GM23338 (cell line): ENCODE data around the gene CLEC3B. TPM values are rescaled to one million over a fixed set of nuclear protein-coding genes. Genes with fewer than 3 reads are reported as not detected.

Experiments
- ATAC-seq: fragments of 200-7000 bp; cut with Tn5 transposase; 3 replicates; pipeline ENCODE4 v1.9.1; 2020
- DNase-seq: peaks from one replicate; pipeline ENCODE4 v3.0.0-alpha.2; 2015; ENCODE audit warnings: low spot score
- H2AFZ ChIP-seq: fragments of 200-600 bp; sonication (generic); 2 replicates; pipeline ENCODE4 v1.8.0; 2016; ENCODE audit warnings: antibody characterized with exemption, mild to moderate bottlenecking, moderate library complexity
- H3F3A ChIP-seq: fragments of 200-600 bp; sonication (generic); replicated peaks from 2 replicates; pipeline ENCODE4 v1.8.0; 2017; ENCODE audit warnings: antibody characterized with exemption, mixed run types, low read depth
- H3K27ac ChIP-seq: fragments of 200-600 bp; sonication (generic); 2 replicates; pipeline ENCODE4 v1.6.1; 2016; ENCODE audit warnings: low read depth
- H3K27me3 ChIP-seq: fragments of 200-600 bp; sonication (generic); 2 replicates; pipeline ENCODE4 v1.8.0; 2016; ENCODE audit warnings: mild to moderate bottlenecking, mixed run types, moderate library complexity; ENCODE audit not compliant: insufficient read depth
- H3K36me3 ChIP-seq: fragments of 200-600 bp; sonication (generic); 2 replicates; pipeline ENCODE4 v1.8.0; 2016; ENCODE audit warnings: mild to moderate bottlenecking; ENCODE audit not compliant: insufficient read depth
- H3K4me1 ChIP-seq: fragments of 200-600 bp; sonication (generic); 2 replicates; pipeline ENCODE4 v1.8.0; 2016; ENCODE audit warnings: mild to moderate bottlenecking, moderate library complexity; ENCODE audit not compliant: insufficient read depth
- H3K4me2 ChIP-seq: fragments of 200-600 bp; sonication (generic); 2 replicates; pipeline ENCODE4 v1.7.1; 2017; ENCODE audit warnings: mixed run types
- H3K4me3 ChIP-seq: fragments of 200-600 bp; sonication (generic); 2 replicates; pipeline ENCODE4 v1.6.1; 2016; ENCODE audit warnings: mixed run types
- H3K79me2 ChIP-seq: fragments of 200-600 bp; sonication (generic); replicated peaks from 2 replicates; pipeline ENCODE4 v1.8.0; 2017; ENCODE audit warnings: mild to moderate bottlenecking; ENCODE audit not compliant: insufficient read depth
- H3K9me2 ChIP-seq: fragments of 200-600 bp; sonication (generic); 2 replicates; pipeline ENCODE4 v1.8.0; 2017; ENCODE audit not compliant: insufficient read depth
- H4K20me1 ChIP-seq: fragments of 200-600 bp; sonication (generic); replicated peaks from 2 replicates; pipeline ENCODE4 v1.8.0; 2017; ENCODE audit warnings: mild to moderate bottlenecking; ENCODE audit not compliant: insufficient read depth
- H3K27ac Mint-ChIP-seq: 2 replicates; pipeline ENCODE4 v1.8.0; 2020; ENCODE audit warnings: inconsistent platforms, mild to moderate bottlenecking, moderate library complexity, mixed read lengths
- H3K27me3 Mint-ChIP-seq: 3 replicates; pipeline ENCODE4 v1.8.0; 2022; ENCODE audit warnings: low read depth, mild to moderate bottlenecking, moderate library complexity, mixed read lengths, inconsistent platforms; ENCODE audit not compliant: insufficient read depth, poor library complexity
- H3K36me3 Mint-ChIP-seq: 3 replicates; pipeline ENCODE4 v1.8.0; 2021; ENCODE audit warnings: low read depth, mild to moderate bottlenecking, inconsistent platforms, moderate library complexity, mixed read lengths
- H3K4me1 Mint-ChIP-seq: 3 replicates; pipeline ENCODE4 v1.8.0; 2020; ENCODE audit warnings: mild to moderate bottlenecking, inconsistent platforms, mixed read lengths
- H3K4me3 Mint-ChIP-seq: 3 replicates; pipeline ENCODE4 v1.8.0; 2021; ENCODE audit warnings: moderate library complexity, mild to moderate bottlenecking, inconsistent platforms, mixed read lengths
- H3K9me3 Mint-ChIP-seq: 3 replicates; pipeline ENCODE4 v1.8.0; 2020; ENCODE audit warnings: moderate library complexity, mild to moderate bottlenecking, inconsistent platforms, mixed read lengths
- CREB1 ChIP-seq: fragments of 250-450 bp; sonication (Bioruptor Pico); IDR thresholded peaks from 2 replicates; pipeline ENCODE4 v1.5.0; 2020; ENCODE audit warnings: low read depth, mild to moderate bottlenecking, moderate library complexity
- CTCF ChIP-seq, 2 experiments: fragments of 200-600 bp in 1 of 2; sonication (generic) in 1 of 2; conservative IDR thresholded peaks; 2 replicates each; pipeline versions ENCODE4 v1.5.1 to v1.6.1; 2016 to 2017; ENCODE audit warnings: antibody characterized with exemption in 2 of 2, low read depth in 2 of 2, mild to moderate bottlenecking in 2 of 2, moderate library complexity in 1 of 2
- EZH2phosphoT487 ChIP-seq: fragments of 200-600 bp; sonication (generic); IDR thresholded peaks from one replicate; pipeline ENCODE4 v1.8.1; 2018; ENCODE audit warnings: antibody characterized with exemption; ENCODE audit not compliant: unreplicated experiment
- JUNB ChIP-seq: IDR thresholded peaks from one replicate; pipeline ENCODE4 v1.6.1; 2016; ENCODE audit warnings: antibody characterized with exemption; ENCODE audit not compliant: unreplicated experiment
- NANOG ChIP-seq: IDR thresholded peaks from 2 replicates; pipeline ENCODE4 v1.6.1; 2016; ENCODE audit warnings: antibody characterized with exemption, borderline replicate concordance
- POLR2AphosphoS5 ChIP-seq: IDR thresholded peaks from 2 replicates; pipeline ENCODE4 v1.6.1; 2016; ENCODE audit warnings: antibody characterized with exemption, low read depth
- STAT1 ChIP-seq: IDR thresholded peaks from one replicate; pipeline ENCODE4 v1.6.1; 2016; ENCODE audit warnings: antibody characterized with exemption; ENCODE audit not compliant: unreplicated experiment
- ZNF114 ChIP-seq: fragments of 250-450 bp; sonication (Bioruptor Pico); IDR thresholded peaks from 2 replicates; pipeline ENCODE4 v1.5.0; 2020; ENCODE audit warnings: mild to moderate bottlenecking, moderate library complexity
- ZNF462 ChIP-seq: fragments of 250-450 bp; sonication (Bioruptor Pico); IDR thresholded peaks from 2 replicates; pipeline ENCODE4 v1.5.0; 2020; ENCODE audit warnings: mild to moderate bottlenecking, moderate library complexity
- polyA plus RNA-seq: library from polyadenylated mRNA; unstranded; fragments of >200 nt; fragmentation: Nextera tagmentation; extraction: Ambion mirVana; gene quantifications from 2 replicates; pipeline ENCODE4 v1.2.1, GENCODE V29; 2016
- total RNA-seq: library from RNA; depleted of rRNA; stranded (reverse); fragments of >200 nt; shearing (Covaris generic); gene quantifications from 2 replicates; pipeline ENCODE4 v1.2.3, GENCODE V29; 2014
- TF ChIP-seq, protein P1 (sequence below): IDR thresholded peaks from one replicate; pipeline ENCODE4 v1.6.1; 2018; ENCODE audit warnings: antibody characterized with exemption; ENCODE audit not compliant: unreplicated experiment

Gene CLEC3B
- total and polyA plus RNA-seq, 2 experiments from 2014 or later, result not detected

GRCh38 chr3:45007091-45007490, 19.0 kb upstream of the CLEC3B start:
- no peak overlapping the region for H3K27ac Mint-ChIP-seq
- peaks cover 1% of the 10 kb centered on the region for H3K27me3 Mint-ChIP-seq
- H2AFZ ChIP-seq, result no peak overlapping the region
- H3K4me1 ChIP-seq, result no peaks in the 10 kb centered on the region
- H3K4me1 Mint-ChIP-seq, result no peaks in the 10 kb centered on the region
- no peaks in the 10 kb centered on the region; the same call in 1 of the 2 replicates for H3K79me2 ChIP-seq
- no peaks in the 10 kb centered on the region for H3F3A ChIP-seq
- no peaks in the 10 kb centered on the region for H3K27me3 ChIP-seq
- DNase-seq, result no peak
- H3K4me3 Mint-ChIP-seq, result no peak overlapping the region
- peaks cover 33% of the 10 kb centered on the region for H3K36me3 ChIP-seq
- no peak overlapping the region for H3K27ac ChIP-seq
- no peak for ATAC-seq
- no peak for TF ChIP-seq CTCF (conservative IDR thresholded peaks at IDR 0.05; ENCODE audit: low read depth in 2 of 2)
- TF ChIP-seq STAT1, result no peak
- TF ChIP-seq EZH2phosphoT487, result no peak
- no peak for TF ChIP-seq JUNB
- TF ChIP-seq POLR2AphosphoS5, result no peak
- no peaks in the 10 kb centered on the region for H3K9me2 ChIP-seq
- H3K9me3 Mint-ChIP-seq, result peaks cover 10% of the 10 kb centered on the region
- H3K36me3 Mint-ChIP-seq, result peaks cover 75% of the 10 kb centered on the region
- H3K4me3 ChIP-seq, result no peak overlapping the region
- no peak overlapping the region for H3K4me2 ChIP-seq
- peaks cover 5% of the 10 kb centered on the region for H4K20me1 ChIP-seq

GRCh38 chr3:45008117-45008516, 18.0 kb upstream of the CLEC3B start:
- Mint-ChIP-seq H3K36me3 (peaks cover 74% of the 10 kb centered on the region), H3K27ac (no peak overlapping the region), H3K4me3 (no peak overlapping the region), H3K27me3 (peaks cover 1% of the 10 kb centered on the region), H3K9me3 (peaks cover 10% of the 10 kb centered on the region), H3K4me1 (no peaks in the 10 kb centered on the region)
- Histone ChIP-seq H3K4me2 (no peak overlapping the region), H3K4me3 (no peak overlapping the region), H3K27me3 (no peaks in the 10 kb centered on the region), H2AFZ (no peak overlapping the region), H3K27ac (no peak overlapping the region), H3K36me3 (peaks cover 34% of the 10 kb centered on the region), H3K9me2 (no peaks in the 10 kb centered on the region), H3K4me1 (no peaks in the 10 kb centered on the region), H3K79me2 (no peaks in the 10 kb centered on the region; the same call in 1 of the 2 replicates), H4K20me1 (peaks cover 5% of the 10 kb centered on the region; the same call in 1 of the 2 replicates), H3F3A (no peaks in the 10 kb centered on the region)
- DNase-seq, result no peak
- ATAC-seq, result no peak
- TF ChIP-seq EZH2phosphoT487, result no peak
- no peak for TF ChIP-seq CREB1 (CRISPR knock-in tag)
- TF ChIP-seq JUNB, result no peak
- no peak for TF ChIP-seq ZNF462
- no peak for TF ChIP-seq NANOG
- no peak for TF ChIP-seq STAT1
- no peak for TF ChIP-seq ZNF114
- TF ChIP-seq, protein P1, sequence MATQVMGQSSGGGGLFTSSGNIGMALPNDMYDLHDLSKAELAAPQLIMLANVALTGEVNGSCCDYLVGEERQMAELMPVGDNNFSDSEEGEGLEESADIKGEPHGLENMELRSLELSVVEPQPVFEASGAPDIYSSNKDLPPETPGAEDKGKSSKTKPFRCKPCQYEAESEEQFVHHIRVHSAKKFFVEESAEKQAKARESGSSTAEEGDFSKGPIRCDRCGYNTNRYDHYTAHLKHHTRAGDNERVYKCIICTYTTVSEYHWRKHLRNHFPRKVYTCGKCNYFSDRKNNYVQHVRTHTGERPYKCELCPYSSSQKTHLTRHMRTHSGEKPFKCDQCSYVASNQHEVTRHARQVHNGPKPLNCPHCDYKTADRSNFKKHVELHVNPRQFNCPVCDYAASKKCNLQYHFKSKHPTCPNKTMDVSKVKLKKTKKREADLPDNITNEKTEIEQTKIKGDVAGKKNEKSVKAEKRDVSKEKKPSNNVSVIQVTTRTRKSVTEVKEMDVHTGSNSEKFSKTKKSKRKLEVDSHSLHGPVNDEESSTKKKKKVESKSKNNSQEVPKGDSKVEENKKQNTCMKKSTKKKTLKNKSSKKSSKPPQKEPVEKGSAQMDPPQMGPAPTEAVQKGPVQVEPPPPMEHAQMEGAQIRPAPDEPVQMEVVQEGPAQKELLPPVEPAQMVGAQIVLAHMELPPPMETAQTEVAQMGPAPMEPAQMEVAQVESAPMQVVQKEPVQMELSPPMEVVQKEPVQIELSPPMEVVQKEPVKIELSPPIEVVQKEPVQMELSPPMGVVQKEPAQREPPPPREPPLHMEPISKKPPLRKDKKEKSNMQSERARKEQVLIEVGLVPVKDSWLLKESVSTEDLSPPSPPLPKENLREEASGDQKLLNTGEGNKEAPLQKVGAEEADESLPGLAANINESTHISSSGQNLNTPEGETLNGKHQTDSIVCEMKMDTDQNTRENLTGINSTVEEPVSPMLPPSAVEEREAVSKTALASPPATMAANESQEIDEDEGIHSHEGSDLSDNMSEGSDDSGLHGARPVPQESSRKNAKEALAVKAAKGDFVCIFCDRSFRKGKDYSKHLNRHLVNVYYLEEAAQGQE, result no peak
